Activated CD4-positive, alpha-beta T cell treated with anti-CD3 and anti-CD28 coated beads, Interleukin-2, Interleukin-4, amounts not matched to agents 100 ng/mL and 50 ng/mL, durations not matched to agents 16 hours and 8 hours (primary cell): ENCODE data around the gene ACOT12.

Experiments used
- DNase-seq: peaks from one replicate; pipeline ENCODE4 v3.0.0-alpha.2; 2020; ENCODE audit warnings: low spot score

ACOT12 gene

DNA sequence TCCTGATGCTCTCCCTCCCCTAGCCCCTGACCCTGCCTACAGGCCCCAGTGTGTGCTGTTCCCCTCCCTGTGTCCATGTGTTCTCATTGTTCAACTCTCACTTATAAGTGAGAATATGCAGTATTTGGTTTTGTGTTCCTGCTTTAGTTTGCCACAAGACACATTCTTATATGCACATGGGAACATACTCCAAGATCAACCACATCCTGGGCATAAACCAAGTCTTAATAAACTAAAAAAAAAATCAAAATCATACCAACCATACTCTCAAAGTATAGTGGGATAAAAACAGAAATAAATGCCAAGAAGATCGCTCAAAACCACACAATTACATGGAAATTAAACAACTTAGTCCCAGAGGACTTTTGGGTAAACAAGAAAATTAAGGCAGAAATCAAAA is 103.8 kb downstream of the ACOT12 start:
- no peak for DNase-seq

DNA sequence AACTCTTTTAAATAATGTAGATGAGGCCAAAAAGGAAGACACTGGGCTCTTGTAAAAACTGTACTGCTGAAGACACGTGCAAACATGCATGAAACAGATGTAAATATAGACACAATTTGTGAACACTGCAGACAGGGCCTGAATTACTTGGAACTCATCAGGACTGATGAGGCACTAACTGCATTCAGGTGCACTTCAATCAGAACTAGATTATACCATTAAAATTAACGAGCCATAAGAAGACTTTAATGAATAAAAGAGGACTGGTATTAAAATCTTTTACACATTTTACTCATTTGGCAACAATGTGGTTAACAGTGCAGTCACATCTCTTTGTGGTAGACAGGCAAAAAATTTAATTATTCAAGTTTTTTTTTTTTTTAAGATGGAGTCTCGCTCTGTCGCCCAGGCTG is 105.9 kb downstream of the ACOT12 start:
- DNase-seq, result no peak

DNA sequence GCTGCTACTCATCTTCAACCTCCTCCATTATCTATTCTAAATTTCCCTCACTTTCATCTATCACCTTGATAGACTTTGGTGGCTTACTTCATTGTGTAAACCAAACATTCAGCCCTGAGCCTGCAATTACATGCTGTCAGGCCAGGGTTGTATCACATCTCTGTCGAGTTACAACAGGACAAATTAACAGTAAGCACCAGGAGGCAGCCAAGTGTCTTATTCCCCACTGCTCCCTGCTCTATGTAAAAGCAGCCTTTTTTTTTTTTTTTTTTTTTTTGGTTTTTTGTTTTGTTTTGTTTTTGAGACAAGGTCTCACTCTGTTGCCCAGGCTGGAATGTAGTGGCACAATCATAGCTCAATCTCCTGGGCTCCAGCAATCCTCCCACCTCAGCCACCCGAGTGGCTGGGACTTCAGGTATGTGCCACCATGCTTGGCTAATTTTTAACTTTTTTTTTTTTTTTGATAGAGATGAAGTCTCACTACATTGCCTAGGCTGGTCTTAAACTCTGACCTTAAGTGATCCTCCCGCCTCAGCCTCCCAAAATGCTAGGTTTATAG is 107.8 kb downstream of the ACOT12 start:
- no peak for DNase-seq

DNA sequence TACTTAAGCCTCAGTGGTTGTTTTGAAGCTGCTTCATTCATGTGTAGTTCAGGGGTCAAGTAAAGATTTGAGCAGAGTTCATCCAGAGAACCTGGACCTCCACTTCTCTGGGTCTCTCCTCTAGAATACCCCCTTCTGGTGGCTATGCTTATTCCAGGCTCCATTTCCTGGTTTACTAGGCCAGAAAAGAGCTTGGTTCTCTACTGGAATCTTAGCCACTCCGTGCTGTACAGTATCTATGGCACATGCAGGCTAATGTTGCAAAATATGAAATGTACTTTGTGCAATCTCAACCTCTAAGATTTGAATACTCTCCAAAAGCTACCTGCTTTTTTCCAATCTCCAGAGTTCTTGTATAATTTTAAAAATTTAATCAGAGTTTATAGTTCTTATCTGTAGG is 110.0 kb downstream of the ACOT12 start:
- no peak for DNase-seq
